SU-DHL-6 (cell line): Measurements from ENCODE around the gene EIF4A3.

Source experiments
- H2AFZ ChIP-seq: fragments of 200-600 bp; sonication (generic); 2 replicates; pipeline ENCODE4 v1.6.1; 2014; ENCODE audit warnings: low read depth, mild to moderate bottlenecking, moderate library complexity, mixed read lengths, antibody characterized with exemption, low read length; ENCODE audit not compliant: severe bottlenecking
- H3F3A ChIP-seq: fragments of 200-600 bp; shearing (Covaris generic); 2 replicates; pipeline ENCODE4 v1.6.0; 2016; ENCODE audit warnings: antibody characterized with exemption, mild to moderate bottlenecking; ENCODE audit not compliant: insufficient read depth
- H3K27ac ChIP-seq: fragments of 200-600 bp; sonication (generic); 2 replicates; pipeline ENCODE4 v1.5.1; 2016; ENCODE audit warnings: low read depth, mild to moderate bottlenecking, low read length, moderate library complexity, mixed read lengths
- H3K27me3 ChIP-seq: fragments of 200-600 bp; sonication (generic), shearing (Covaris generic); 2 replicates; pipeline ENCODE4 v1.6.0; 2014; ENCODE audit warnings: mild to moderate bottlenecking, low read length
- H3K36me3 ChIP-seq: fragments of 200-600 bp; sonication (generic); 2 replicates; pipeline ENCODE4 v1.6.1; 2014; ENCODE audit warnings: mild to moderate bottlenecking, low read length, mixed read lengths
- H3K4me2 ChIP-seq: fragments of 300-600, 200-600 bp; shearing (Covaris generic), sonication (generic); 2 replicates; pipeline ENCODE4 v1.6.0; 2014; ENCODE audit warnings: low read length, low read depth, mild to moderate bottlenecking; ENCODE audit not compliant: poor library complexity, severe bottlenecking
- H3K4me3 ChIP-seq: fragments of 200-600 bp; sonication (generic); 2 replicates; pipeline ENCODE4 v1.5.1; 2014; ENCODE audit warnings: antibody characterized with exemption, low read length, mild to moderate bottlenecking, mixed read lengths; ENCODE audit not compliant: insufficient read depth, poor library complexity, severe bottlenecking
- H3K79me2 ChIP-seq: fragments of 200-600 bp; sonication (generic); 2 replicates; pipeline ENCODE4 v1.6.1; 2014; ENCODE audit warnings: mild to moderate bottlenecking, low read length, moderate library complexity; ENCODE audit not compliant: insufficient read depth
- H3K9ac ChIP-seq: fragments of 200-600 bp; sonication (generic); 2 replicates; pipeline ENCODE4 v1.7.0; 2014; ENCODE audit warnings: mild to moderate bottlenecking, low read length
- H3K9me2 ChIP-seq: fragments of 200-600 bp; sonication (generic); replicated peaks from 2 replicates; pipeline ENCODE4 v1.6.1; 2014; ENCODE audit warnings: low read length; ENCODE audit not compliant: insufficient read depth
- H3K9me3 ChIP-seq: fragments of 200-600 bp; sonication (generic); 2 replicates; pipeline ENCODE4 v1.6.1; 2014; ENCODE audit warnings: low read length, mixed read lengths; ENCODE audit not compliant: insufficient read depth
- H4K20me1 ChIP-seq: fragments of 200-600 bp; sonication (generic); 2 replicates; pipeline ENCODE4 v1.6.1; 2014; ENCODE audit warnings: low read depth, mild to moderate bottlenecking, antibody characterized with exemption, low read length, moderate library complexity, mixed read lengths
- EZH2phosphoT487 ChIP-seq: fragments of 200-600 bp; sonication (generic), shearing (Covaris generic); conservative IDR thresholded peaks from 2 replicates; pipeline ENCODE4 v1.6.1; 2018; ENCODE audit warnings: mild to moderate bottlenecking, antibody characterized with exemption, low read length, moderate library complexity, mixed read lengths
- TF ChIP-seq, protein P1 (sequence below): fragments of 200-600 bp; sonication (generic); IDR thresholded peaks from one replicate; pipeline ENCODE4 v1.5.1; 2017; ENCODE audit warnings: antibody characterized with exemption, mild to moderate bottlenecking, low read length, moderate library complexity; ENCODE audit not compliant: insufficient read depth, poor library complexity, severe bottlenecking

The EIF4A3 gene

DNA sequence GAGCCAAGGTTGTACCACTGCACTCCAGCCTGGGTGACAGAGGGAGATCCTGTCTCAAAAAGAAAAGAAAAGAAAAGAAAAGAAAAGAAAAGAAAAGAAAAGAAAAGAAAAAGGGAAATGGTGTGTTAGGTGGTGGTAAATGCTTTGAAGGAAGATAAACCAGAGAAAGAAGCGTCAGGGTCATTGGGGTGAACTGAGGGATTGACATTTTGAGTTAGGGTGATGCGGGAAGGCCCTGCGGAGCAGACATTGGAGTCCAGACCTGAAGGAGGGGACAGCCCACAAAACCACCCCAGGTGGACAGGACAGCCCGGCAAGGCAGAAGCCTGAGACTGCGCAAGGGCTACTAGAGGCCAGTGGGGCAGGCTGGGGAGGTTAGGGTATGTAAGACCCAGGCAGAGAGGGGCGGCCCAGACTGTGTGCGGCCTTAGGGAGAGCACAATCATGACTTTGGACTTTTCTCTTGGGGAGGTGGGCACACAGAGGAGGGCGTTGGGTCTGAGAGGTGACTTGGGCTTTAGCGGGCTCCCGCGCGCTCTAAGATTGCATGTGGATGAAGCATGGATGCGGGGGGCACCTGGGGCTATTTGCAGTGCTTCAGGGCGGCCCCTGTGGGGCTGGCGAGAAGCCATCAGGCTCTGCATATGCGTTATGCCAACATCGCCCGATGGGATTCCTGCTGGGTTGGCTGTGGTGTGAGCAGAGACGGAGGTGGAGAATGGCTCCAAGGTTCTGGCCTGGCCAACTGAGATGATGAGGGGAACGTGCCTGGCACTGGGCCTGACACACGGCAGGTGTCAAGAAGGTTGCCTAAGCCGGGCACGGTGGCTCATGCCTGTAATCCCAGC is 48.9 kb downstream of the EIF4A3 start:
- Histone ChIP-seq H3K4me2 (no peak overlapping the region), H2AFZ (no peak overlapping the region), H3K9me2 (no peaks in the 10 kb centered on the region), H3K27ac (no peak overlapping the region), H3K27me3 (no peaks in the 10 kb centered on the region), H3K9ac (no peak overlapping the region), H3K79me2 (no peaks in the 10 kb centered on the region), H4K20me1 (no peaks in the 10 kb centered on the region), H3K9me3 (no peaks in the 10 kb centered on the region), H3K36me3 (no peaks in the 10 kb centered on the region), H3F3A (no peaks in the 10 kb centered on the region), H3K4me3 (no peak overlapping the region)
- TF ChIP-seq, protein P1, sequence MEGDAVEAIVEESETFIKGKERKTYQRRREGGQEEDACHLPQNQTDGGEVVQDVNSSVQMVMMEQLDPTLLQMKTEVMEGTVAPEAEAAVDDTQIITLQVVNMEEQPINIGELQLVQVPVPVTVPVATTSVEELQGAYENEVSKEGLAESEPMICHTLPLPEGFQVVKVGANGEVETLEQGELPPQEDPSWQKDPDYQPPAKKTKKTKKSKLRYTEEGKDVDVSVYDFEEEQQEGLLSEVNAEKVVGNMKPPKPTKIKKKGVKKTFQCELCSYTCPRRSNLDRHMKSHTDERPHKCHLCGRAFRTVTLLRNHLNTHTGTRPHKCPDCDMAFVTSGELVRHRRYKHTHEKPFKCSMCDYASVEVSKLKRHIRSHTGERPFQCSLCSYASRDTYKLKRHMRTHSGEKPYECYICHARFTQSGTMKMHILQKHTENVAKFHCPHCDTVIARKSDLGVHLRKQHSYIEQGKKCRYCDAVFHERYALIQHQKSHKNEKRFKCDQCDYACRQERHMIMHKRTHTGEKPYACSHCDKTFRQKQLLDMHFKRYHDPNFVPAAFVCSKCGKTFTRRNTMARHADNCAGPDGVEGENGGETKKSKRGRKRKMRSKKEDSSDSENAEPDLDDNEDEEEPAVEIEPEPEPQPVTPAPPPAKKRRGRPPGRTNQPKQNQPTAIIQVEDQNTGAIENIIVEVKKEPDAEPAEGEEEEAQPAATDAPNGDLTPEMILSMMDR = no peak
- TF ChIP-seq EZH2phosphoT487 = no peak

DNA sequence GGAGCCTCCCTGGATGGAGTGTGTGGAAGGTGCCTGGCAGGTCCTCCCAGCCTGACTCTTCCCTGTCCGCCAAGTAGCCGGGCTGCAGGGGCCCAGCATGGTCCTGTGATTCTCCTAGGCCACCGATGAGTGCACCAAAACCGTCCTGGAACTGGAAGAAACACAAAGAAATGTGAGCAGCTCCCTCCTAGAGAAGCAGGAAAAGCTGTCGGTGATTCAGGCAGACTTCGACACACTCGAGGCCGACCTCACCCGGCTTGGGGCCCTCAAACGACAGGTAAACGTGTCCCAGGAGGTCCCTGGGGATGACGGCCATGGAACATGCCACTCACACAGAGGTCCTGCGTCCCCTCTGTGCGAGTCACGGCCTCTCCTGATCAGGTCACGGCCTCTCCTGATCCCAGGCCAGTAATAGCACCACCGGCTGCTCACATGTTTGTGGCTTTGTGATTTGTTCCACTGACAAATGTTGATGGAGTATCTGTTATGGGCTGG is 49.8 kb downstream of the EIF4A3 start:
- no peak overlapping the region for H3K27ac ChIP-seq
- no peak overlapping the region for H2AFZ ChIP-seq
- H3K4me2 ChIP-seq = no peak overlapping the region
- no peaks in the 10 kb centered on the region for H3K79me2 ChIP-seq
- no peak overlapping the region for H3K4me3 ChIP-seq
- no peaks in the 10 kb centered on the region for H3K9me3 ChIP-seq
- TF ChIP-seq, protein P1 = no peak
- TF ChIP-seq EZH2phosphoT487 = no peak
- H3F3A ChIP-seq = no peaks in the 10 kb centered on the region
- no peaks in the 10 kb centered on the region for H3K27me3 ChIP-seq
- H3K36me3 ChIP-seq = no peaks in the 10 kb centered on the region
- no peak overlapping the region for H3K9ac ChIP-seq
- H4K20me1 ChIP-seq = no peaks in the 10 kb centered on the region
- no peaks in the 10 kb centered on the region for H3K9me2 ChIP-seq

DNA sequence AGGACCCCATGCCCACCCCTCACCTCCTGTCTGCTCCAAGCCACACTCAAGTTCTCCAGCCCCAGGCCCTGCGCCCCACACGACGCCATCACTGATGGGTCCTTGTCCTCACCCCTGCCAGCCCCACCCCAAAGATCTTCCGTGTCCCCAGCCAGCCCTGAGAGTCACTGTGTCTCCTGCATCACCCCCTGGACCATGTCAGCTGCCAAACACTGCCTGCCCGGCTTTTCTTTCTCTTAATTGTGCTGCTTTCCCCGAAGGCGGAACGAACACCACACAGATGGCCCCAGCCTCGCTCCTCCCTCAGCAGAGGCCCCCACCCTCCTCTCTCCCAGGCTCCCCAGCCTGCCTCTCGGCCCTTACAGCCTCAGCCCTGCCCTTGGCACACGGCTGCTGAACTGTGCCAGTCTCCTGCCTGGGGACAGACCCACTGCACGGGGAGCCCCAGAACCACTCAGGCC is 50.3 kb downstream of the EIF4A3 start:
- Histone ChIP-seq H3K4me2 (no peak overlapping the region), H3K27me3 (no peaks in the 10 kb centered on the region), H3K79me2 (no peaks in the 10 kb centered on the region), H3K9ac (no peak overlapping the region), H2AFZ (no peak overlapping the region), H3K9me2 (no peaks in the 10 kb centered on the region), H3F3A (no peaks in the 10 kb centered on the region), H3K36me3 (no peaks in the 10 kb centered on the region), H3K4me3 (no peak overlapping the region), H3K27ac (no peak overlapping the region), H4K20me1 (no peaks in the 10 kb centered on the region), H3K9me3 (no peaks in the 10 kb centered on the region)
- TF ChIP-seq, protein P1 = no peak
- TF ChIP-seq EZH2phosphoT487 = no peak
